NT2/D1 (cell line): Measurements from ENCODE around the gene GCNA.
"Not testable (repeated sequence)": the region's sequence is repeated elsewhere in the genome, so short reads cannot be mapped to it uniquely, and the experiment has no call there.

Experiments used
- DNase-seq: peaks from one replicate; pipeline ENCODE4 v3.0.0-alpha.2; 2011; ENCODE audit warnings: low read depth, low spot score
- H3K27me3 ChIP-seq: 2 replicates; pipeline ENCODE4 v1.6.0; 2011; ENCODE audit warnings: mild to moderate bottlenecking; ENCODE audit not compliant: insufficient read length, insufficient read depth
- H3K36me3 ChIP-seq: 2 replicates; pipeline ENCODE4 v1.6.1; 2011; ENCODE audit warnings: mild to moderate bottlenecking, low read length, mixed read lengths; ENCODE audit not compliant: insufficient read depth, insufficient read length
- H3K4me1 ChIP-seq: 2 replicates; pipeline ENCODE4 v1.5.1; 2011; ENCODE audit not compliant: insufficient read depth, insufficient read length
- H3K4me3 ChIP-seq: 2 replicates; pipeline ENCODE4 v1.5.1; 2011; ENCODE audit warnings: low read depth; ENCODE audit not compliant: insufficient read length
- H3K9ac ChIP-seq: 2 replicates; pipeline ENCODE4 v1.6.0; 2011; ENCODE audit warnings: low read depth; ENCODE audit not compliant: insufficient read length
- H3K9me3 ChIP-seq: 2 replicates; pipeline ENCODE4 v1.5.1; 2011; ENCODE audit warnings: mild to moderate bottlenecking, low read length; ENCODE audit not compliant: insufficient read depth
- SUZ12 ChIP-seq: IDR thresholded peaks from 2 replicates; pipeline ENCODE4 v1.6.1; 2011; ENCODE audit not compliant: insufficient read length, insufficient read depth; ENCODE audit errors: extremely low read depth
- YY1 ChIP-seq: IDR thresholded peaks from 2 replicates; pipeline ENCODE4 v1.6.1; 2011; ENCODE audit not compliant: insufficient read length, insufficient read depth
- ZNF274 ChIP-seq: IDR thresholded peaks from 2 replicates; pipeline ENCODE4 v1.6.1; 2011; ENCODE audit warnings: mild to moderate bottlenecking, low read depth, low read length

The GCNA gene

GRCh38 chrX:71581210-71581609 is 3.0 kb downstream of the GCNA start:
- Histone ChIP-seq H3K4me3 (no peak overlapping the region), H3K9me3 (no peaks in the 10 kb centered on the region), H3K9ac (no peak overlapping the region), H3K36me3 (peaks cover 29% of the 10 kb centered on the region), H3K4me1 (no peaks in the 10 kb centered on the region), H3K27me3 (no peaks in the 10 kb centered on the region)
- no peak for TF ChIP-seq SUZ12
- TF ChIP-seq ZNF274 = no peak
- TF ChIP-seq YY1 = no peak
- no peak for DNase-seq

DNA sequence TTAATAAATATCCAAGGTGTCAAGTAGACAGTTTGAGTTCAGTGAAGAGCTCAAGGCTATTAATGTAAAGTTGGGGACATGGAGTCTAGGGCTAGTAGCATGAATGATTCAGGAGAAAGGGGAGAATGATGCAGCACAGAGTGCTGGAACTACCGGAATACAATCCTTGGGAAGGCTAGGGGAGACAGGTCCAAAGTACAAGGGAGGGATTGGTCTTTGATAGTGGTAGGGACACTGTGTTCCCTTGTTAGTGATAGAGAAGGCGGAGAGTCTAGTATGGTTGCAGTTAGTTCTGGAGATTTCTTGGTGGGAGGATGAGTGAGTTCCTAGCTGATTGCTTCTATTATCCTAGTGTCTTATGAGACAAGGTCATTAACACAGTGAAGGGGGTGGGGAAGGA is 8.7 kb downstream of the GCNA start:
- Histone ChIP-seq H3K4me3 (no peak overlapping the region), H3K27me3 (no peaks in the 10 kb centered on the region), H3K9me3 (no peaks in the 10 kb centered on the region), H3K36me3 (peaks cover 1% of the 10 kb centered on the region), H3K9ac (no peak overlapping the region), H3K4me1 (no peaks in the 10 kb centered on the region)
- DNase-seq = no peak
- TF ChIP-seq ZNF274 (no peak), SUZ12 (no peak), YY1 (no peak)

DNA sequence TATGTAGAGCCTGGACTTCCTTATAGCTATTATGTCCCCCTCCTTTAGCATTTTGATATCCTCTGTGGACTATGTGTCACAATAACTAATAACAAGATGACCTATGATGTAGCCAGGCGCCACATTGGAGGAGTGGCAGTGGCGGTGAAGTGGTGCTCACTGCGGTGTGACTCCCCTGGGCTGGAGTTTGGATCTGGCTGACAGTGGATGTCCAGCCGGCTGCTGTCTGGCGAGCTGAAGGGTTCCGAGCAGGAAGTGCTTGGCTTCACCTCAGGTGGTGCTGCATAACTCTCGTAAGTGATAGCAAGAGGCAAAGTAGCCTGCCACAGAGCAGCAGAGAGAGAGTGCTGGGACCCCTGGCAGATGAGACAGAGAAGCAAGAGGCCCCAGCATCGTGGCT is 15.0 kb downstream of the GCNA start:
- not testable (repeated sequence) for H3K27me3 ChIP-seq, H3K4me1 ChIP-seq, H3K4me3 ChIP-seq, H3K9me3 ChIP-seq, H3K9ac ChIP-seq, DNase-seq, H3K36me3 ChIP-seq

GRCh38 chrX:71599965-71600364 is 21.7 kb downstream of the GCNA start:
- H3K4me3 ChIP-seq = no peak overlapping the region
- no peaks in the 10 kb centered on the region; the same call in 1 of the 2 replicates for H3K9me3 ChIP-seq
- no peaks in the 10 kb centered on the region for H3K27me3 ChIP-seq
- H3K9ac ChIP-seq = no peak overlapping the region
- no peak for TF ChIP-seq ZNF274
- TF ChIP-seq YY1 = no peak
- no peak for TF ChIP-seq SUZ12
- H3K36me3 ChIP-seq = peaks cover 21% of the 10 kb centered on the region
- DNase-seq = no peak
- no peaks in the 10 kb centered on the region for H3K4me1 ChIP-seq

DNA sequence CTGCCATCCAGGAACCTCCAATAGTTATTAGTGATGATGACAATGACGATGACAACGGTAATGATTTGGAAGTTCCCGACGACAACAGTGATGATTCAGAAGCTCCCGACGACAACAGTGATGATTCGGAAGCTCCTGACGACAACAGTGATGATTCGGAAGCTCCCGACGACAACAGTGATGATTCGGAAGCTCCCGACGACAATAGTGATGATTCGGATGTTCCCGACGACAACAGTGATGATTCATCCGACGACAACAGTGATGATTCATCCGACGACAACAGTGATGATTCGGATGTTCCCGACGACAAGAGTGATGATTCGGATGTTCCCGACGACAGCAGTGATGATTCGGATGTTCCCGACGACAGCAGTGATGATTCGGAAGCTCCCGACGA is 25.4 kb downstream of the GCNA start:
- no peaks in the 10 kb centered on the region for H3K27me3 ChIP-seq
- H3K4me1 ChIP-seq = no peaks in the 10 kb centered on the region
- peaks cover 27% of the 10 kb centered on the region for H3K36me3 ChIP-seq
- no peak overlapping the region for H3K4me3 ChIP-seq
- H3K9me3 ChIP-seq = no peaks in the 10 kb centered on the region; the same call in 1 of the 2 replicates
- DNase-seq = no peak
- no peak overlapping the region for H3K9ac ChIP-seq
- TF ChIP-seq YY1 = no peak
- TF ChIP-seq ZNF274 = no peak
- TF ChIP-seq SUZ12 = no peak

DNA sequence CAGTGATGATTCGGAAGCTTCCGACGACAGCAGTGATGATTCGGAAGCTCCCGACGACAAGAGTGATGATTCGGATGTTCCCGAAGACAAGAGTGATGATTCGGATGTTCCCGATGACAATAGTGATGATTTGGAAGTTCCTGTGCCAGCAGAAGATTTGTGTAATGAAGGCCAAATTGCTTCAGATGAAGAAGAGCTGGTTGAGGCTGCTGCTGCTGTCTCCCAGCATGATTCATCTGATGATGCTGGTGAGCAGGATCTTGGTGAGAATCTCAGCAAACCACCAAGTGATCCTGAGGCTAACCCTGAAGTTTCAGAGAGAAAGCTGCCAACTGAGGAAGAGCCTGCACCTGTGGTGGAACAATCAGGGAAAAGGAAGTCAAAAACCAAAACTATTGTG is 25.9 kb downstream of the GCNA start:
- no peak for DNase-seq
- Histone ChIP-seq H3K9ac (no peak overlapping the region), H3K36me3 (peaks cover 29% of the 10 kb centered on the region), H3K4me3 (no peak overlapping the region), H3K9me3 (no peaks in the 10 kb centered on the region; the same call in 1 of the 2 replicates), H3K4me1 (no peaks in the 10 kb centered on the region), H3K27me3 (no peaks in the 10 kb centered on the region)
- TF ChIP-seq SUZ12 (no peak), YY1 (no peak), ZNF274 (no peak)

- no peak overlapping the region for H3K9ac ChIP-seq
- DNase-seq = no peak
- no peaks in the 10 kb centered on the region; the same call in 1 of the 2 replicates for H3K9me3 ChIP-seq
- H3K4me1 ChIP-seq = no peaks in the 10 kb centered on the region
- no peak overlapping the region for H3K4me3 ChIP-seq
- no peaks in the 10 kb centered on the region for H3K27me3 ChIP-seq
- peaks cover 30% of the 10 kb centered on the region for H3K36me3 ChIP-seq
- TF ChIP-seq ZNF274 (no peak), SUZ12 (no peak), YY1 (no peak)
These were observed 26.7 kb downstream of the GCNA start for GRCh38 chrX:71604796-71605568.
